Measurements from ENCODE around the gene SMPDL3B.
A peak's percentile ranks its signal among the peaks of the same experiment; 100 is the strongest.
"Not testable (repeated sequence)": the region's sequence is repeated elsewhere in the genome, so short reads cannot be mapped to it uniquely, and the experiment has no call there.

Gene SMPDL3B

GRCh38 chr1:27970401-27970800 lies 35.6 kb downstream of the SMPDL3B start:
- no peak for DNase-seq (ENCODE audit: low read depth in 3 of 3)

GRCh38 chr1:27971674-27972073 lies 36.9 kb downstream of the SMPDL3B start:
- DNase-seq (ENCODE audit: low read depth in 3 of 3): no peak

GRCh38 chr1:27972141-27972540 lies 37.3 kb downstream of the SMPDL3B start:
- no peak for DNase-seq (ENCODE audit: low read depth in 3 of 3)

DNA sequence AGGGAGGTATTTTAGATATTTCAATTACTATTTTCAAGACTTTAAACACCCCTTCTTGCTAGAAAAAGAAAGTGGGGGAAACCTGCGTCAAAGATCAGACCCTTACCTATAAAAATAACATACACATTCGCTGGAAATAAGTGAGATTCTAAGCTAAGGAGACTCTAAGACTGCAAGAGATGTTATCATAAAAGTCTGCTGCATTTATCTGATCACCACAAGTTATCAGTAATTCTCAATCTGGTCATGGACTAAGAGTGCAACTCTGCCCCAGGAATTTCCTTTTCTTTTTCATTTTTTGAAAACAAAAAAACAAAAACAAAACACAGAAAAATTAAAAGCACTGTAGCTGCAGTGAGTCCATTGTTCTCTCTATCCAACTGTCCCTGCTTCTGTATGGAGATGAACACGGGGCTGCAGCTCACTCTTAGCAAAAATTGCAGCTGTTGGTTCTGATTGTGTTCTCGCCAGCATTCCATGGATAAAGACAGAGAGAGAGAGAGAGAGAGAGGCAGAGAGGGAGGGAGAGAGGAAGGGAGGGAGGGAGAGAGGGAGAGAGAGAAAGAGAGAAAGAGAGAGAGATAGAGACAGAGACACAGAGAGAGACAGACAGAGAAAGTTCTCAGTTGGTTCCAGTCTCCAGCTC lies 39.1 kb downstream of the SMPDL3B start:
- no peak for DNase-seq (ENCODE audit: low read depth in 3 of 3)

- no peak for DNase-seq (ENCODE audit: low read depth in 3 of 3)
These were observed 39.6 kb downstream of the SMPDL3B start for GRCh38 chr1:27974417-27974781.

DNA sequence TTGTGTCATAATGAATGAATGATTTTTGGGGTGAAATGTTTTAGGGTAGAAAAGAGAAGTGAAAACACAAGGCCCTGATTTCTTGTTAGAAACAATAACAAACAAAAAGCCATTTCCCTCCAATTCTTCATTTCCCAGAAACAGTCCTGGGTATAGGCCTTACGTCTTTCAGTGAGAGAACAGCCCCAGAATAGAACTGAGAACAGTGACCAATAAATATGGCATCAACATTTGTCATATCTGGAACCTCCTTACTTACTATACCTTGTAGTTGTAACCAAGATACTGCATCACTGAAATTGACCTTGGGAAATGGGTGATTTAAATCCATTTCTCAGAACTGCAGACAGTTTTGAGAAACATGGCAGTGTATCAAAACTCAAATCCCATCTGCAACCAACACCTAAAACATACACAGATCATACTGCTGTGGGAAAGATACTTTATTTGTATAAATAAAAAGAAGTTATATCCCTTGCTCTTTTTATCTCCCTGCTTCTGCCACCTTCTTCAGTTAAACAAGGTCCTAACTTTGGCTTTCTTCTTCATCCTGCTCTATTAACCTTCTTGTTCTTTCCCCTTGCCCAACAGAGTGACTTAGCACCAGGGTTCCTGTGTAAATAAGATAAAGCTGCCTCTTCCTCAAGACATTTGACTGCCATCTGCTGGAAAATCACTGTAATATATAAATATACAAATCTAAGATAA lies 44.5 kb downstream of the SMPDL3B start:
- DNase-seq (ENCODE audit: low read depth in 3 of 3): no peak

- DNase-seq (ENCODE audit: low read depth in 3 of 3): no peak
These were observed 45.0 kb downstream of the SMPDL3B start for GRCh38 chr1:27979859-27980201.

- DNase-seq (ENCODE audit: low read depth in 3 of 3): no peak
These were observed 45.5 kb downstream of the SMPDL3B start for GRCh38 chr1:27980216-27980845.

DNA sequence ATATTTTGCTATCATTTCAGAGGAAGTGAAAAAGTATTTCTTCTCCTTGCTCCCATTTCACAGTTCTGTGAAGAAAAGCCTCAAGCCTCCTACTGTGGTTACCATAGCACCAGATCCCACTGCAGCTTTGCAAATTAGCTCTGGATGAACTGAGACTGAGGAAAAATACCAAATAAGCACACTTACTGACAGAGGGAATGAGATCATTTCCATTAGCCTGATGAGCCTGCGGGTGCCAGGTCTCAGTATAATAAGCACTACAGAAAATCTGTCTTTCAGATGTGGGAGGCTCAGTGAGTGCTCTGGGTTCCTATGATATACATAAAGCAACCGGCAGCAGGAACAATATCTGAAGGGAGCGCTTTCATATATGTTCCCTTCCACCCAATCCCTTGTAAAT lies 46.3 kb downstream of the SMPDL3B start:
- DNase-seq (ENCODE audit: low read depth in 3 of 3): no peak

DNA sequence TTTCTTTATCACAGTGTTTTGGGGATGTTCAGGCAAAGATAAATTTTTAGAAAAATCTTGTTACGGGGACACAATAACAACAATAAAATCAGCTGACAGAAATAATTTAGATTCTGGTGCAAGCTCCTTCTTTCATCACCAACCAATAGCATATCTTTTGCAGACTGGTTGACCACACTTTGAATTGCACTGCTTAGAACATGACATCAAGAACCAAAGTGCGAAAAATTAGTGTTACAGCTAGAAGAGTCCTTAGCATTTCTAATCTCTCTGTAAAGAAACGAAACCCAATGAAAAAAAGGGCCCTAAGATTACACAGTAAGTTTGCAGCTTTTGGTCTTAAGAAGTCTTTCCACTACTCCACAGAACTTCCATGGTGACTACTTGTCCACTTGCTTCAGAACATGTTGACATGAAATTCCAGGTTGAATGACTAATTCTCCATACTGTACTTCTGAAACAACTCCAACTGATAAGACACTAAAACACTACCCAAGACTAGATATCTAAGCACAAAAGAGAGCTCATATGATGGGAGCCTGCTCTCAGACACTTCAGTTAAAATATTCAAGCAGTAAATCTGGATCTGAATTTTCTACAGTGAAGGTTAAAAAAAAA lies 56.2 kb downstream of the SMPDL3B start:
- no peak for DNase-seq (ENCODE audit: low read depth in 3 of 3)

- DNase-seq (ENCODE audit: low read depth in 3 of 3): peak in 1 of 3 experiments; percentile 45
These were observed 57.5 kb downstream of the SMPDL3B start for GRCh38 chr1:27992276-27992675.

GRCh38 chr1:27993241-27993640 lies 58.4 kb downstream of the SMPDL3B start:
- peak in 1 of 3 experiments; percentile 9 for DNase-seq (ENCODE audit: low read depth in 3 of 3)

DNA sequence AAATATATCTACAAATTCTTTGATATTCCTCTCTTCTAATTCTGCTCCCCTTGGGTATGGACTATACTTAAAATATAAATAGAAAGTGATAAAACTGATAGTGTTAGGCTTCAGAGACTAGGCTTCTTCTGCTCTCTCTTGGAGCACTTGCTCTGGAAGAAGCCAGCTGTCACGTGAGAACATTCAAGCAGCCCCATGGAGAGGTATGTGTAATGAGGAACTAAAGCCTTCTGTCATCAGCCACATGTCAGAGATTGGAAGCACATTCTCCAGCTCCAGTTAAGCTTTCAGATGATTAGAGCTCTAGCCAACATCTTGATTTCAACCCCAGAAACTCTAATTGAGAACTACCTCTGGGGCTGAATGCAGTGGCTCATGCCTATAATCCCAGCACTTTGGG lies 59.3 kb downstream of the SMPDL3B start:
- DNase-seq (ENCODE audit: low read depth in 3 of 3): no peak

DNA sequence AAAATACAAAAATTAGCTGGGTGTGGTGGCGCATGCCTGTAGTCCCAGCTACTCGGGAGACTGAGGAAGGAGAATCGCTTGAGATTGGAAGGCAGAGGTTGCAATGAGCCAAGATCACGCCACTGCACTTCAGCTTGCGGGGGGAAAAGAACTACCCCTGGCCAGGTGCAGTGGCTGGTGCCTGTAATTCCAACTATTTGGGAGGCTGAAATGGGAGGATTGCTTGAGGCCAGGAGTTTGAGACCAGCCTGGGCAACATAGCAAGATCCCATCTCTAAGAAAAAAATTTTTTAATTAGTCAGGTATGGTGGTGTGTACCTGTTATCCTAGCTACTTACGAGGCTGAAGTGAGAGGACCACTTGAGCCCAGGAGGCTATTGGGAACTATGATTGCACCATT lies 59.7 kb downstream of the SMPDL3B start:
- DNase-seq (ENCODE audit: low read depth in 3 of 3): not testable (repeated sequence)

DNA sequence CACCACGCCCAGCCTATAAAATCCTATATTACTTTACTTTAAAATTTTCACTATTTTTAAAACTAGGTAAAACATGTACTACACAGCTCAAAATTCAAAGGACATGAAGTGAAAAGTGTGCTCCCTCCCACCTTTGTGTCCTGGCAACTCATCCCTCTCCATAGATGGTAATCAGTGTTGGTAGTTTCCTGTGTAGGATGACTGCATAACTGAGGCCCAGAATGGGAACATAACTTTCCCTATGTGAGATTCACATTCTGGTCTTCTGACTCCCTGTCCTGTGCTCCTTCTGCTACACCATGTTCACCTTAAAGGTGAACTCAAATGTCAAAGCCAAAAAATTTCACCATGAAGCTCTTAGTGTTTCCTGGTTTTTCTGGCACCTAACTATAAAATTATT lies 64.3 kb downstream of the SMPDL3B start:
- no peak for DNase-seq (ENCODE audit: low read depth in 3 of 3)

GRCh38 chr1:28002600-28002999 lies 67.8 kb downstream of the SMPDL3B start:
- no peak for DNase-seq (ENCODE audit: low read depth in 3 of 3)

DNA sequence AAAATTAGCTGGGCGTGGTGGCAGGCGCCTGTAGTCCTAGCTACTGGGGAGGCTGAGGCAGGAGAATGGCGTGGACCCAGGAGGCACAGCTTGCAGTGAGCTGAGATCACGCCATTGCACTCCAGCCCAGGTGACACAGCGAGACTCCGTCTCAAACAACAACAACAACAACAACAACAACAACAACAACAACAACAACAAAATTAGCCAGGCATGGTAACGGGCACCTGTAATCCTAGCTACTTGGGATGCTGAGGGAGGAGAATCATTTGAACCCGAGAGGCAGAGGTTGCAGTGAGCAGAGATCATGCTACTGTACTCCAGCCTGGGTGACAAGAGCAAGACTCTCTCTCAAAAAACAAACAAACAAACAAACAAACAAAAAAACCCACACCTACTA lies 68.3 kb downstream of the SMPDL3B start:
- not testable (repeated sequence) for DNase-seq (ENCODE audit: low read depth in 3 of 3)

Measured in stimulated activated CD4-positive, alpha-beta T cell treated with anti-CD3 and anti-CD28 coated beads, TNF-alpha, amount 100 ng/mL, for 24 hours (primary cell).